Amygdala (tissue), 56 donors: ENCODE results near the gene FAM114A2.

Experiments
- DNase-seq, 56 donors: peaks; one replicate each; lab custom pipeline; 2025; lab: John Stamatoyannopoulos, UW

FAM114A2 gene

GRCh38 chr5:153953411-153953810 lies 85.3 kb downstream of the FAM114A2 start:
- no peak for DNase-seq

GRCh38 chr5:153952893-153953292 lies 85.8 kb downstream of the FAM114A2 start:
- DNase-seq: no peak

- DNase-seq: no peak
These were observed 86.7 kb downstream of the FAM114A2 start for GRCh38 chr5:153952057-153952456.

DNA sequence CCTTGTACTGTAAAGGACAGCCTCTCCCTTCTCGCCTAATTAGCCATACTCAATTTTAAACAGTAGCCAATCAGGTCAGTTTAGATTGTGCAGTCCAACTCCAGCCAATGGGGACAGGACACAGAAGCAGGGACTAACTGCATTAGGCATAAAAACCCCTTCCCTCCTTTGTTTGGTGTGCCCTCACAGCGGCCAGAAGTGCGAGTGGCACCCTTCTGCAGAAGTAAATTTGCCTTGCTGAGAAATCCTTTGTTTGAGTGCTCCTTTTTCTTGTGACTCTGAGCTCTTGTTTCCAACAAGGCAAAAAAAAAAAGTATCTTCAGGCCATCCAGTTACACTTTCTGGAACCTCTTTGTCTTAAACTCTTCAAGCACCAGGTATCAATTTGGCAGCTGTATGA lies 97.4 kb downstream of the FAM114A2 start:
- no peak for DNase-seq
